ENCODE data around the gene RBM7.

GRCh38 chr11:114447892-114448291, 47.4 kb downstream of the RBM7 start:
- TF ChIP-seq CTCF (IDR thresholded peaks at IDR 0.05) (no peak), POLR2AphosphoS5 (IDR thresholded peaks at IDR 0.05) (no peak)
